HEK293 (cell line): ENCODE data around the gene RNF212.

Source experiments
- CTCF ChIA-PET: fragments of 350-600 bp; formaldehyde crosslinking; extraction: SDS; loops from one replicate; lab custom pipeline; 2021; ENCODE audit warnings: antibody characterized with exemption; lab: Yijun Ruan, JAX
- POLR2A ChIA-PET: fragments of 300-600 bp; formaldehyde crosslinking; extraction: SDS; loops from one replicate; lab custom pipeline; 2020; ENCODE audit warnings: antibody characterized with exemption, inconsistent platforms; lab: Yijun Ruan, JAX
- H3K27ac ChIP-seq: fragments of 200-500 bp; sonication (Bioruptor generic); 2 replicates; pipeline ENCODE4 v1.5.1; 2014; ENCODE audit warnings: low read depth, low read length, control low read depth, inconsistent platforms; ENCODE audit errors: extremely low read depth
- H3K36me3 ChIP-seq, 2 experiments: fragments of 200-500 bp in 1 of 2; sonication (Bioruptor generic) in 1 of 2; 1 replicate in 1 of 2; 2 replicates in 1 of 2; pipeline ENCODE4 v1.5.1; 2014 to 2017; ENCODE audit warnings: inconsistent platforms in 2 of 2, low read length in 2 of 2; ENCODE audit not compliant: control insufficient read depth in 2 of 2, insufficient read depth in 1 of 2
- H3K4me1 ChIP-seq: fragments of 200-500 bp; sonication (Bioruptor generic); 2 replicates; pipeline ENCODE4 v1.5.1; 2014; ENCODE audit warnings: mild to moderate bottlenecking, low read length, inconsistent platforms; ENCODE audit not compliant: control insufficient read depth, insufficient read depth
- H3K4me3 ChIP-seq: 2 replicates; pipeline ENCODE4 v1.5.1; 2011; ENCODE audit warnings: low read depth, mild to moderate bottlenecking, control low read depth, low read length, moderate library complexity
- H3K9me3 ChIP-seq: fragments of 200-500 bp; sonication (Bioruptor generic); 2 replicates; pipeline ENCODE4 v1.5.1; 2014; ENCODE audit warnings: low read depth, low read length, inconsistent platforms; ENCODE audit not compliant: control insufficient read depth, insufficient read depth
- ATF2 ChIP-seq: fragments of 450-650 bp; formaldehyde crosslinking; IDR thresholded peaks from 2 replicates; pipeline ENCODE4 v1.5.1; 2016; ENCODE audit warnings: missing biosample characterization, missing genetic modification characterization, low read depth
- GLIS1 ChIP-seq: fragments of 450-650 bp; formaldehyde crosslinking; IDR thresholded peaks from 2 replicates; pipeline ENCODE4 v1.5.1; 2016; ENCODE audit warnings: missing biosample characterization, missing genetic modification characterization
- GLIS2 ChIP-seq: fragments of 450-650 bp; formaldehyde crosslinking; IDR thresholded peaks from 2 replicates; pipeline ENCODE4 v1.5.1; 2016; ENCODE audit warnings: missing biosample characterization, missing genetic modification characterization
- HIC1 ChIP-seq: fragments of 450-650 bp; formaldehyde crosslinking; IDR thresholded peaks from 2 replicates; pipeline ENCODE4 v1.5.1; 2016; ENCODE audit warnings: missing biosample characterization, missing genetic modification characterization
- HOXA7 ChIP-seq: sonication (generic); formaldehyde crosslinking; IDR thresholded peaks from 2 replicates; pipeline ENCODE4 v1.8.1; 2022; ENCODE audit warnings: missing genetic modification reagents, borderline replicate concordance
- KLF8 ChIP-seq: fragments of 450-650 bp; formaldehyde crosslinking; IDR thresholded peaks from 2 replicates; pipeline ENCODE4 v1.5.1; 2016; ENCODE audit warnings: missing biosample characterization, missing genetic modification characterization
- KLF9 ChIP-seq: fragments of 450-650 bp; formaldehyde crosslinking; IDR thresholded peaks from 2 replicates; pipeline ENCODE4 v1.5.1; 2016; ENCODE audit warnings: missing biosample characterization, missing genetic modification characterization, low read depth
- PRDM2 ChIP-seq: fragments of 450-650 bp; formaldehyde crosslinking; IDR thresholded peaks from 2 replicates; pipeline ENCODE4 v1.5.1; 2016; ENCODE audit warnings: missing biosample characterization, missing genetic modification characterization, borderline replicate concordance
- RBAK ChIP-seq: fragments of 450-650 bp; formaldehyde crosslinking; IDR thresholded peaks from 2 replicates; pipeline ENCODE4 v1.5.1; 2016; ENCODE audit warnings: missing biosample characterization, missing genetic modification characterization
- ZBTB17 ChIP-seq: fragments of 450-650 bp; formaldehyde crosslinking; IDR thresholded peaks from 2 replicates; pipeline ENCODE4 v1.5.1; 2016; ENCODE audit warnings: missing biosample characterization, missing genetic modification characterization
- ZBTB26 ChIP-seq: fragments of 450-650 bp; formaldehyde crosslinking; optimal IDR thresholded peaks from 2 replicates; pipeline ENCODE3; 2016; ENCODE audit warnings: missing biosample characterization, mild to moderate bottlenecking, missing genetic modification characterization
- ZFHX2 ChIP-seq: fragments of 450-650 bp; formaldehyde crosslinking; conservative IDR thresholded peaks from 2 replicates; pipeline ENCODE4 v1.5.1; 2016; ENCODE audit warnings: missing biosample characterization, missing genetic modification characterization
- ZIC2 ChIP-seq: fragments of 450-650 bp; formaldehyde crosslinking; IDR thresholded peaks from 2 replicates; pipeline ENCODE4 v1.5.1; 2016; ENCODE audit warnings: missing biosample characterization, missing genetic modification characterization
- ZNF10 ChIP-seq: fragments of 450-650 bp; formaldehyde crosslinking; IDR thresholded peaks from 2 replicates; pipeline ENCODE4 v1.5.1; 2017; ENCODE audit warnings: missing biosample characterization, missing genetic modification characterization
- ZNF138 ChIP-seq: fragments of 450-650 bp; formaldehyde crosslinking; IDR thresholded peaks from 2 replicates; pipeline ENCODE4 v1.5.1; 2016; ENCODE audit warnings: missing biosample characterization, missing genetic modification characterization, borderline replicate concordance
- ZNF175 ChIP-seq: fragments of 450-650 bp; formaldehyde crosslinking; IDR thresholded peaks from 2 replicates; pipeline ENCODE4 v1.5.1; 2016; ENCODE audit warnings: missing biosample characterization, missing genetic modification characterization
- ZNF416 ChIP-seq: fragments of 450-650 bp; formaldehyde crosslinking; IDR thresholded peaks from 2 replicates; pipeline ENCODE4 v1.5.1; 2016; ENCODE audit warnings: missing biosample characterization, missing genetic modification characterization
- ZNF423 ChIP-seq: fragments of 450-650 bp; formaldehyde crosslinking; IDR thresholded peaks from 2 replicates; pipeline ENCODE4 v1.5.1; 2016; ENCODE audit warnings: missing biosample characterization, missing genetic modification characterization
- ZNF426 ChIP-seq: fragments of 450-650 bp; formaldehyde crosslinking; IDR thresholded peaks from 2 replicates; pipeline ENCODE4 v1.5.1; 2017; ENCODE audit warnings: missing biosample characterization, missing genetic modification characterization, mild to moderate bottlenecking, inconsistent platforms, moderate library complexity
- ZNF48 ChIP-seq: fragments of 450-650 bp; formaldehyde crosslinking; IDR thresholded peaks from 2 replicates; pipeline ENCODE4 v1.5.1; 2016; ENCODE audit warnings: missing biosample characterization, missing genetic modification characterization
- ZNF513 ChIP-seq: fragments of 450-650 bp; IDR thresholded peaks from 2 replicates; pipeline ENCODE4 v1.5.1; 2018; ENCODE audit warnings: missing biosample characterization, missing genetic modification characterization
- ZNF530 ChIP-seq: fragments of 450-650 bp; formaldehyde crosslinking; IDR thresholded peaks from 2 replicates; pipeline ENCODE4 v1.5.1; 2016; ENCODE audit warnings: low read depth, missing biosample characterization, missing genetic modification characterization
- ZNF555 ChIP-seq: fragments of 450-650 bp; formaldehyde crosslinking; conservative IDR thresholded peaks from 2 replicates; pipeline ENCODE4 v1.5.1; 2017; ENCODE audit warnings: missing biosample characterization, mild to moderate bottlenecking, missing genetic modification characterization, inconsistent platforms
- ZNF561 ChIP-seq: fragments of 450-650 bp; IDR thresholded peaks from 2 replicates; pipeline ENCODE4 v1.5.1; 2018; ENCODE audit warnings: missing biosample characterization, missing genetic modification characterization, borderline replicate concordance
- ZNF645 ChIP-seq: fragments of 450-650 bp; formaldehyde crosslinking; IDR thresholded peaks from 2 replicates; pipeline ENCODE4; 2016; ENCODE audit warnings: missing biosample characterization, missing genetic modification characterization
- ZNF768 ChIP-seq: fragments of 450-650 bp; formaldehyde crosslinking; IDR thresholded peaks from 2 replicates; pipeline ENCODE4 v1.5.1; 2018; ENCODE audit warnings: missing biosample characterization, mild to moderate bottlenecking, missing genetic modification characterization

The RNF212 gene

GRCh38 chr4:1030559-1030958, 82.8 kb downstream of the RNF212 start:
- no peaks in the 10 kb centered on the region for H3K9me3 ChIP-seq
- ChIA-PET CTCF (no interaction called here), POLR2A (no interaction called here)
- H3K27ac ChIP-seq, result no peak overlapping the region
- no peak overlapping the region for H3K4me3 ChIP-seq
- no peaks in the 10 kb centered on the region for H3K4me1 ChIP-seq
- H3K36me3 ChIP-seq, result peaks cover 0 to 6% of the 10 kb centered on the region in 2 experiments; a peak in 1 of 3 replicates
- TF ChIP-seq HIC1 (tag by site-specific recombination), result no peak
- no peak for TF ChIP-seq ZNF768 (tag by site-specific recombination)
- TF ChIP-seq ZNF416 (tag by site-specific recombination), result no peak
- TF ChIP-seq ZBTB17, result no peak
- peak; percentile 48 for TF ChIP-seq KLF9 (tag by site-specific recombination)
- TF ChIP-seq GLIS2 (tag by site-specific recombination), result peak; percentile 51
- TF ChIP-seq ZNF555, result no peak
- TF ChIP-seq ZFHX2 (tag by site-specific recombination), result peak; percentile 36; the same call in 1 of the 2 replicates
- TF ChIP-seq ZNF423 (tag by site-specific recombination), result peak; percentile 23; the same call in 1 of the 2 replicates
- TF ChIP-seq ZNF10 (tag by site-specific recombination), result no peak
- TF ChIP-seq ZNF530 (tag by site-specific recombination), result no peak
- no peak for TF ChIP-seq ZNF138 (tag by site-specific recombination)
- peak; percentile 53 for TF ChIP-seq GLIS1 (tag by site-specific recombination)
- no peak for TF ChIP-seq ATF2 (tag by site-specific recombination)
- no peak for TF ChIP-seq KLF8 (tag by site-specific recombination)
- TF ChIP-seq ZNF175 (tag by site-specific recombination), result no peak
- TF ChIP-seq ZNF48 (tag by site-specific recombination), result no peak
- peak; percentile 45; the same call in 1 of the 2 replicates for TF ChIP-seq ZIC2 (tag by site-specific recombination)
- no peak for TF ChIP-seq PRDM2 (tag by site-specific recombination)
- TF ChIP-seq HOXA7, result no peak
- no peak for TF ChIP-seq ZNF513 (tag by site-specific recombination)
- no peak for TF ChIP-seq ZNF561
- no peak for TF ChIP-seq RBAK (tag by site-specific recombination)
- no peak for TF ChIP-seq ZBTB26 (tag by site-specific recombination)
- no peak for TF ChIP-seq ZNF645 (tag by site-specific recombination)
- no peak for TF ChIP-seq ZNF426 (tag by site-specific recombination)
